IMR-90 (cell line): ENCODE data around the gene UBA3. TPM values are rescaled to one million over a fixed set of nuclear protein-coding genes. Genes with fewer than 3 reads are reported as not detected.

Source experiments
- ATAC-seq: fragments of 200-7000 bp; cut with Tn5 transposase; 2 replicates; pipeline ENCODE4 v1.9.1; 2020; ENCODE audit warnings: low read depth, mild to moderate bottlenecking, moderate library complexity
- BruUV-seq: library from RNA; stranded (reverse); fragments of 400-500 nt; replicated peaks from 2 replicates; lab custom pipeline; 2021; lab: Mats Ljungman, UMichigan
- CTCF ChIA-PET: fragments of 300-600 bp; formaldehyde crosslinking; extraction: SDS; loops from one replicate; lab custom pipeline; 2021; ENCODE audit warnings: antibody characterized with exemption; lab: Yijun Ruan, JAX
- POLR2A ChIA-PET: fragments of 300-600 bp; sonication (Branson Sonifier 250); formaldehyde crosslinking; loops from one replicate; lab custom pipeline; 2022; ENCODE audit warnings: antibody characterized with exemption; ENCODE audit not compliant: unreplicated experiment; lab: Charles Lee
- DNase-seq: peaks from one replicate; pipeline ENCODE4 v3.0.0; 2013
- H2AFZ ChIP-seq: replicated peaks from 2 replicates; pipeline ENCODE3; 2013; ENCODE audit warnings: low read length, mild to moderate bottlenecking; ENCODE audit not compliant: poor library complexity
- H2AK5ac ChIP-seq: 2 replicates; pipeline ENCODE4 v1.6.1; 2013; ENCODE audit warnings: low read depth, low read length, inconsistent platforms
- H2AK9ac ChIP-seq: replicated peaks from 2 replicates; pipeline ENCODE3; 2013; ENCODE audit warnings: mild to moderate bottlenecking, low read depth, low read length, moderate library complexity; ENCODE audit not compliant: poor library complexity
- H2BK120ac ChIP-seq: 2 replicates; pipeline ENCODE4 v1.6.1; 2013; ENCODE audit warnings: low read depth, low read length, inconsistent platforms
- H2BK15ac ChIP-seq: 3 replicates; pipeline ENCODE4 v1.6.1; 2013; ENCODE audit warnings: low read depth, low read length, inconsistent platforms
- H2BK20ac ChIP-seq: 2 replicates; pipeline ENCODE4 v1.6.1; 2013; ENCODE audit warnings: low read depth, mild to moderate bottlenecking, inconsistent platforms, low read length, moderate library complexity
- H2BK5ac ChIP-seq: 2 replicates; pipeline ENCODE4 v1.6.1; 2013; ENCODE audit warnings: mild to moderate bottlenecking, low read depth, low read length, inconsistent platforms; ENCODE audit not compliant: poor library complexity, severe bottlenecking
- H3K14ac ChIP-seq: replicated peaks from 2 replicates; pipeline ENCODE4 v1.6.1; 2013; ENCODE audit warnings: low read depth, low read length, inconsistent platforms
- H3K18ac ChIP-seq: 2 replicates; pipeline ENCODE4 v1.6.1; 2013; ENCODE audit warnings: low read depth, low read length, control low read depth
- H3K23ac ChIP-seq: 2 replicates; pipeline ENCODE4 v1.6.1; 2013; ENCODE audit warnings: low read depth, low read length, inconsistent platforms
- H3K27ac ChIP-seq: 2 replicates; pipeline ENCODE4 v1.5.1; 2013; ENCODE audit warnings: mild to moderate bottlenecking, control low read depth, low read length; ENCODE audit not compliant: insufficient read depth
- H3K27me3 ChIP-seq: 2 replicates; pipeline ENCODE4 v1.6.1; 2013; ENCODE audit warnings: low read length; ENCODE audit not compliant: control insufficient read depth, insufficient read depth
- H3K36me3 ChIP-seq: 2 replicates; pipeline ENCODE4 v1.6.1; 2013; ENCODE audit warnings: low read length, mixed read lengths; ENCODE audit not compliant: control insufficient read depth, insufficient read depth
- H3K4ac ChIP-seq: 2 replicates; pipeline ENCODE4 v1.6.1; 2013; ENCODE audit warnings: low read depth, low read length, inconsistent platforms
- H3K4me1 ChIP-seq: 2 replicates; pipeline ENCODE4 v1.6.1; 2013; ENCODE audit warnings: low read length, mixed read lengths; ENCODE audit not compliant: control insufficient read depth, insufficient read depth
- H3K4me2 ChIP-seq: 2 replicates; pipeline ENCODE4 v1.6.1; 2013; ENCODE audit warnings: low read depth, mild to moderate bottlenecking, control low read depth, low read length, moderate library complexity
- H3K4me3 ChIP-seq: 2 replicates; pipeline ENCODE4 v1.5.1; 2013; ENCODE audit warnings: low read depth, mild to moderate bottlenecking, control low read depth, low read length, moderate library complexity; ENCODE audit not compliant: insufficient read depth
- H3K56ac ChIP-seq: 2 replicates; pipeline ENCODE4 v1.6.1; 2013; ENCODE audit warnings: low read length, inconsistent platforms; ENCODE audit not compliant: insufficient read depth; ENCODE audit errors: extremely low read depth
- H3K79me1 ChIP-seq, 2 experiments: 2 replicates each; pipeline ENCODE4 v1.6.1; 2013; ENCODE audit warnings: low read length in 2 of 2, inconsistent platforms in 1 of 2, low read depth in 1 of 2
- H3K9ac ChIP-seq: 2 replicates; pipeline ENCODE4 v1.6.1; 2013; ENCODE audit warnings: low read depth, low read length, control low read depth
- H3K9me1 ChIP-seq: 2 replicates; pipeline ENCODE4 v1.6.1; 2013; ENCODE audit warnings: low read length, inconsistent platforms; ENCODE audit not compliant: insufficient read depth
- H3K9me3 ChIP-seq: 2 replicates; pipeline ENCODE4 v1.6.1; 2013; ENCODE audit warnings: low read length; ENCODE audit not compliant: control insufficient read depth, insufficient read depth
- H4K20me1 ChIP-seq: 2 replicates; pipeline ENCODE4 v1.6.1; 2013; ENCODE audit warnings: low read length, inconsistent platforms; ENCODE audit not compliant: insufficient read depth
- H4K5ac ChIP-seq: 2 replicates; pipeline ENCODE4 v1.6.1; 2013; ENCODE audit warnings: mild to moderate bottlenecking, low read depth, low read length, control low read depth
- H4K8ac ChIP-seq, 2 experiments: 2 replicates each; pipeline ENCODE4 v1.6.1; 2013; ENCODE audit warnings: low read depth in 2 of 2, low read length in 2 of 2, control low read depth in 1 of 2, inconsistent platforms in 1 of 2
- H4K91ac ChIP-seq: 2 replicates; pipeline ENCODE4 v1.6.1; 2013; ENCODE audit warnings: low read depth, low read length, inconsistent platforms; ENCODE audit not compliant: insufficient read depth
- CHD1 ChIP-seq: IDR thresholded peaks from 2 replicates; pipeline ENCODE4 v1.6.1; 2012; ENCODE audit warnings: low read depth, low read length, improper control_type of control experiment
- CTCF ChIP-seq: conservative IDR thresholded peaks from 2 replicates; pipeline ENCODE4 v1.5.1; 2012; ENCODE audit warnings: mild to moderate bottlenecking, low read depth, low read length, improper control_type of control experiment
- MXI1 ChIP-seq: IDR thresholded peaks from 2 replicates; pipeline ENCODE4 v1.6.1; 2012; ENCODE audit warnings: low read depth, mild to moderate bottlenecking, low read length, moderate library complexity, borderline replicate concordance
- NFE2L2 ChIP-seq: fragments of 150-350 bp; IDR thresholded peaks from 2 replicates; pipeline ENCODE4 v1.6.1; 2016; ENCODE audit warnings: low read depth, mild to moderate bottlenecking, low read length
- POLR2A ChIP-seq: IDR thresholded peaks from 2 replicates; pipeline ENCODE4 v1.6.1; 2012; ENCODE audit warnings: mild to moderate bottlenecking, low read depth, low read length
- WGBS, 2 experiments: methylation state at CpG; one replicate each; pipeline versions ENCODE4 v1.1.5 to v1.1.7; 2013; ENCODE audit warnings: missing lambda C conversion rate in 2 of 2; ENCODE audit not compliant: insufficient read length in 1 of 2; ENCODE audit errors: extremely low coverage in 2 of 2; 5-methylcytosine and 5-hydroxymethylcytosine counted together
- dilution Hi-C: fragments of 300-500 bp; cut with HindIII; formaldehyde crosslinking; loops from one replicate; pipeline ENCODE4 v1.14.3; 2018; ENCODE audit warnings: low sequenced_read_pairs; ENCODE audit not compliant: unreplicated experiment
- in situ Hi-C: fragments of 300-500 bp; cut with MboI; formaldehyde crosslinking; loops from 3 replicates; pipeline ENCODE4 v1.14.3; 2019; ENCODE audit warnings: low sequenced_read_pairs, inconsistent platforms, mixed read lengths
- intact Hi-C: fragments of 100-400 bp; cut with micrococcal nuclease; formaldehyde crosslinking; loops from 2 replicates; pipeline ENCODE4 v1.10.0; 2022
- polyA plus RNA-seq, 3 experiments: library from polyadenylated mRNA; depleted of rRNA; stranded (reverse); fragments of >200 nt; gene quantifications; 2 replicates each; pipeline ENCODE4 v1.2.3, GENCODE V29; 2012; ENCODE audit warnings: low replicate concordance in 1 of 3
- total RNA-seq: library from RNA; depleted of rRNA; stranded (reverse); fragments of >200 nt; gene quantifications from 2 replicates; pipeline ENCODE4 v1.2.3, GENCODE V29; 2012

UBA3 gene
- total and polyA plus RNA-seq, 2 of the 4 experiments (the other 2 are of a cell fraction): 51.8 to 64.3 TPM

DNA sequence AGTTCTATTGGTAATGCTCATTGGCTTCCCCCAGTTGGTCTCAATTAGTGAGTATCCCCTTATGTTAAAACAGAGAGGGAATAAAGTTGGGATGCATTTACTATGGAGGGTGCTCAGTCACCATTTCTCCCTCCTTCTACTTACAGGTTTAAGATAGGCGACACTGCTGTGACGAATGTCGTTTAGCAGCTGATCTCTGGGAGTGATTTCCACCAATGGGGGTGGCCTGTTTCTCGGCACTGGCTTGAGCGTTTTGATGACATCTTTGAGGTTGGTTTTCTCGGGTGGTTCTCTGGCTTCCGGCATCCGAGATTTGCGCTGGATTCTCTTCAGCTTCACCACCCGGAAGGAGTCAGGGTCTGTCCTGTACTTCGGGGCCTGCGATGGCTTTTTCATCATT lies 38.4 kb upstream of the UBA3 start:
- Histone ChIP-seq H2BK5ac (no peak overlapping the region), H3K27ac (no peak overlapping the region), H2AK5ac (no peak overlapping the region), H3K4me3 (no peak overlapping the region), H3K4ac (no peak overlapping the region), H2AFZ (no peak overlapping the region), H3K9me3 (no peaks in the 10 kb centered on the region), H3K18ac (no peak overlapping the region), H2BK15ac (no peak overlapping the region), H3K23ac (no peak overlapping the region), H2AK9ac (no peak overlapping the region), H3K14ac (no peak overlapping the region), H3K79me1 (no peaks in the 10 kb centered on the region), H2BK20ac (no peak overlapping the region), H3K9me1 (no peaks in the 10 kb centered on the region), H4K20me1 (no peaks in the 10 kb centered on the region), H4K91ac (no peak overlapping the region), H3K9ac (no peak overlapping the region), H4K8ac (no peak overlapping the region), H3K27me3 (peaks cover 7% of the 10 kb centered on the region), H3K36me3 (no peaks in the 10 kb centered on the region), H4K5ac (no peak overlapping the region), H3K4me1 (no peaks in the 10 kb centered on the region), H3K4me2 (no peak overlapping the region), H3K56ac (no peak overlapping the region), H2BK120ac (no peak overlapping the region)
- in situ Hi-C loops: no loop called here
- ChIA-PET POLR2A (no interaction called here), CTCF (interaction anchor here (1.6 kb wide), 1 partner anchor 43 kb away, joined by 6 read pairs; no protein-coding TSS in a partner anchor)
- no peak for TF ChIP-seq POLR2A
- no peak for TF ChIP-seq CTCF
- TF ChIP-seq CHD1: no peak
- no peak for TF ChIP-seq MXI1
- no peak for TF ChIP-seq NFE2L2
- DNase-seq (no peak), ATAC-seq (no peak)
- BruUV-seq: no TSS peak
- WGBS, 2 experiments: 100% methylated on average over 3 of the region's 12 CpGs; no CpG with 5 or more reads in 1 of the 2 experiments
- intact Hi-C loops: no loop called here
- dilution Hi-C loops: no loop called here
